Measurements from ENCODE around the gene ABHD17C.
"Not testable (repeated sequence)": the region's sequence is repeated elsewhere in the genome, so short reads cannot be mapped to it uniquely, and the experiment has no call there.

Gene ABHD17C

DNA sequence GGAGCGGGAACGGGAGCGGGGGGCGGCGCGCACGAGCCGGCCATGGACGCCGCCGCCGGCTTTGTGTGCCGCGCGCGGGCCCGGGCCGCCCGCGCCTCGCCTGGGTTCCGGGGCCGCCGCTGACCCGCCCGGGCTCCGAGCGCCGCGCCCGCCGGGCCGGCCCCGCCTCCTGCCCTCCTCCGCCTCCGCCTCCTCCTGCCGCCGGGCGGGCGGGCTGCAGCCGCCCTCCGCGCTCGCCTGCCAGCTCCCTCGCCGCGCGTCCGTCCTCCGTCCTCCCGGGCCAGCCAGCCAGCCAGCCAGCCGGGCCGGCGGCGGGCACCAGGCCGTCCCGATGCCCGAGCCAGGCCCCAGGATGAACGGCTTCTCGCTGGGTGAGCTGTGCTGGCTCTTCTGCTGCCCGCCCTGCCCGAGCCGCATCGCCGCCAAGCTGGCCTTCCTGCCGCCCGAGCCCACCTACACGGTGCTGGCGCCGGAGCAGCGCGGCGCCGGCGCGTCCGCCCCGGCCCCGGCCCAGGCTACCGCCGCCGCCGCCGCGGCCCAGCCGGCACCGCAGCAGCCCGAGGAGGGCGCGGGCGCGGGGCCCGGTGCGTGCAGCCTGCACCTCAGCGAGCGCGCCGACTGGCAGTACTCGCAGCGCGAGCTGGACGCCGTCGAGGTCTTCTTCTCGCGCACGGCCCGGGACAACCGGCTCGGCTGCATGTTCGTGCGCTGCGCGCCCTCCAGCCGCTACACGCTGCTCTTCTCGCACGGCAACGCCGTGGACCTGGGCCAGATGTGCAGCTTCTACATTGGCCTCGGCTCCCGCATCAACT, at the start of gene ABHD17C:
TSS of gene ABHD17C (plus strand) at position 212 of the 812 bp plus-strand sequence. CDS start at position 332, 120 bp downstream.
- DNase-seq (ENCODE audit: low read depth), result peak; percentile 35

DNA sequence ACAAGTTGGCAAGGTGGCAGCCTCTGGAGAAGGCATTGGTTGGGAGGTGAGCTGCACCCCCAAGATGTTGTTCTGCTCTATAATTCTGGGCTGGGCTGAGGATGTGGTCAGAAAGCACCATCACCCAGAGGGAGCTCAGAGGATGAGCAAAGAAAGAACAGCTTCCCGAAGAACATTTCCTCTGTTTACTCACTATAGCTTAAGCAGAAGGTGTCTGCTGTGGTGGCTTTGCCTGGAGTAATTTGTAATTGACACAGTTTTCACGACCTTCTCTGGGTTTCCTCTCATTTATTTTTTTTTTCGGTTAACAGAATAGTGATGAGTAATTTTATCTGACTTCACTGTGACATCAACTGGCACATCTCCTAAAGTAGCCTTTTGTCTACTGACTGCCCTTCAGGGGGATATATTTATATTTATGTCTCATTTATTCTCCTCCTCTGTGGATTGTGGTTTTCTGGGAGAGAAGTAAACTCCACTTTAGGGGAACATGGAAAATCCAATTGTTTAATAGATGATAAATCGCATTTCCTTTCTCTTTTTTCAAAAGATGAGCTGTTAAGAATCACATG, 49.5 kb upstream of the ABHD17C start:
- DNase-seq (ENCODE audit: low read depth), result no peak

DNA sequence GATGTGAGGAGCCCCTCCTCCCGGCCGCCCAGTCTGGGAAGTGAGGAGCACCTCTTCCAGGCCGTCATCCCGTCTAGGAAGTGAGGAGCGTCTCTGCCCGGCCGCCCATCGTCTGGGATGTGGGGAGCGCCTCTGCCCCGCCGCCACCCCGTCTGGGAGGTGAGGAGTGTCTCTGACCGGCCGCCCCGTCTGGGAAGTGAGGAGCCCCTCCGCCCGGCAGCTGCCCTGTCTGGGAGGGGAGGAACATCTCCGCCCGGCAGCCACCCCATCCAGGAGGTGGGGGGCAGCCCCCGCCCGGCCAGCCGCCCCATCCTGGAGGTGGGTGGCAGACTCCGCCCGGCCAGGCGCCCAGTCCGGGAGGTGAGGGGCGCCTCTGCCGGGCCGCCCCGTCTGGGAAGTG, 47.7 kb upstream of the ABHD17C start:
- DNase-seq (ENCODE audit: low read depth), result not testable (repeated sequence)

DNA sequence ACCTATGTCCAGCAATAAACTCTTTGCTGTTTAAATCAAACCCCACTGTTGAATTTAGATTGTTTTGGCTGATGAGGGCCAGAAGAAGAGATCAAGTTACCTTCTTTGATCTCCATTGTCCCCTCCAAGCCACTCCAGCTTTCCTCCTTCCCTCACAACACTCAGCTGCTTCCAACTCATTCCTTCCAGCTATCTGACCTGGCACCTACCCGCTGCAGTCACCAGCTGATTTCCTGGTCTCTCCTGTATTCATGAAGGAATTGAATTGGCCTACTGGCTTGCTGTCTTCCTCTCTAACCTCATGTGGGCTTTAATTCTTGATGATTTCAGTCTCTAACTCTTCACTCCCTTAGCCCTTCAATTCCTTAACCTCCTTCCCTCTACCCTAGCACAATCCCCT, 40.8 kb upstream of the ABHD17C start:
- no peak for DNase-seq (ENCODE audit: low read depth)

DNA sequence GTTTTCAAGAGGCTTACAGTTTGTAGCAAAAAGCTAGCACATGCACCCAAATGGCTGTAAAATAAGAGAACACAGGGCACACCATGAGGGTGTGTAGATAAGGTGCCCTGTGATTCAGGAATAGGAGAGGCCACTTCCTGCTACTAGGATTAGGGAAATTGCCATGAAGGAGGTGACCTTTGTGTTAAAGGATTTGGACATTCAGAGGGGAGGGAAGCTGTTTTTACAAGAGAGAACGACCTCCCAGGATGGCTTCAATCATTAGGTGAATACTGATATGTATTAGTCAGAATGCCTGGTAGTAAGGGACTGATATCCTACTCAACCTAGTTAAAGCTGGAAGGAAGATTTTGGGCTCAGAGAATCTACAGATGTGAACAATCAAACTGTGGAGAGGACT, 35.7 kb upstream of the ABHD17C start:
- DNase-seq (ENCODE audit: low read depth), result no peak

DNA sequence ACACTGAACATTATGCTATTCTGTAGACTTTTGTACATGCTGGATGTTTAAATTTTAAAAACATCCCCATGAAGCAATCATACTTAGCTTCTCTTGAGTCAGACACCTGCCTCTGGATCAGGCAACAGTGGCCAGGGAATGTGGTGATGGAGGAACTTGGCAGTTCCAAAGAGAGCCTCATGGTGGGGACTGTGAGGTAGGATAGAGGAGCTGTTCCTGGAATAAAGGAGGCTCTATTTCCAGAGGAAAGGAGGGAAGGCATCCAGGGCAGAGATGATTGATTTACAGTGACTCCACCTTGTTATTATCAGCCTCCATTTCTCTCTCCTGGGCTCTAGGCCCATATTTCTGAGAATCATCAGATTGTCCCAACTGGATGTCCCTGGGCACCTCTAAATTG, 35.0 kb upstream of the ABHD17C start:
- no peak for DNase-seq (ENCODE audit: low read depth)

DNA sequence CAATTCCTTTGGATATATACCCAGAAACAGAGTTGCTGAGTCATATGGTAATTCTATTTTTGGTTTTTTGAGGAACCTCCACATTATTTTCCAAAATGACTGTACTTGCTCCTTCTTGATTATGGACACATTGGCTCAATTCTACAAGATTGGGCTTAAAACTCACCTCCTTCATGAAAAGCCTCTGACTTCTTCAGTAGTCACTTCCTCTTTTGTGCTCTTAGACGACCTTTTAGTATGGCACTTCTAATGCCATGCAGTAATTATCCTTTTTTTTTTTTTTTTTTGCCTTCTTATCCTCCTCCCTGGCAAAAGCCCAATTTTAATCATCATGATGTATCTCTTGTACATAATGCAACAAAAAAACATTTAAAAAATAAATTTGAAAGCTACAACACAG, 33.0 kb upstream of the ABHD17C start:
- no peak for DNase-seq (ENCODE audit: low read depth)

DNA sequence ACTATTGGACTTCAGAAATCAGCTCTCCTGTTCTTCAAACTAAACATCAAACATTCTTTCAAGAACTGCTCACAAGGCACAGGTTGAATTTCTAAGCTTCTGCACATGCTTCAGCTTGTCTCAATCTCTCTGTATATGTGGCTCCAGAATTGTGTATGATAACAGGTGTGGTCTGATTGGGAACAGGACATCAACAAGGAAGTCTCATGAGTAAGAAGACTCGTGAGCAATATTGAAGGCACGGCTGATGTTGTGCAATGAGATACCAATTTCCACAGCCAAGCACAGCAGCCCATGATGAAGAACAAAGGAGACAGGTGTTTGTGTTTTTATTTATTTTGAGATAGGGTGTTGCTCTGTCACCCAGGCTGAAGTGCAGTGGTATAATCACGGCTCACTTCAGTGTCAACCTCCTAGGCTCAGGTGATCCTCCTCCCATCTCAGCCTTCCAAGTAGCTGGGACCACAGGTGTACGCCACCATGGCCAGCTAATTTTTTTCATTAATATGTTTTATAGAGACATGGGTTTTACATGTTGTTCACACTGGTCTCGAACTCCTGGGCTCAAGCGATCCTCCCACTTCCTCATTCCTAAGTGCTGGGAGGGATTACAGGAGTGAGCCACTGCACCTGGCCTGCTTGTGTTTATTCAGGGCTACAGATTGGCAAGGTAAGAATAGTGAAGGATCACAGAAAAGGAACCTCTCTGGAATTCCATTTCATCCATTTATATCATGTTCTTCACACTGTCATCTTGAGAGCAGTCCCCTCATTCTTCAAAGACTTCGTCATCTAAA, 32.2 kb upstream of the ABHD17C start:
- no peak for DNase-seq (ENCODE audit: low read depth)

DNA sequence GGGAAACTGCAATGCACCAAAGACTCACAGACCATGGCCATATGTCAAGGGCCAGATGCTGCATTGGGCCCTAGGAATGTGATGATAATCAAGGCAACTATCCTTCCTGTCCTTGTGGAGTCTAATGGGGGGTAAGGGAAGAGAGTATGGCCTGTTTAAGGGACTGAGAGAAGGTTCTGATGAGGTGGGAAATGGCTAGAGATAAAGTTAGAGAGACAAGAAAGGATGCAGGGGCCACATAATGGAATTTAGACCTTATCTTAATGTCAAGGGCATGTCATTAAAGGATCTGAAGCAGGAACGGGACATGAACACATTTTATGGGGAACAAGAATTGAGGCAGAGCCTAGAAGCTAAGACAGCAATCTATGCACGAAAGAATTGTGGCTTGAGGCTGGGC, 30.0 kb upstream of the ABHD17C start:
- DNase-seq (ENCODE audit: low read depth), result no peak

DNA sequence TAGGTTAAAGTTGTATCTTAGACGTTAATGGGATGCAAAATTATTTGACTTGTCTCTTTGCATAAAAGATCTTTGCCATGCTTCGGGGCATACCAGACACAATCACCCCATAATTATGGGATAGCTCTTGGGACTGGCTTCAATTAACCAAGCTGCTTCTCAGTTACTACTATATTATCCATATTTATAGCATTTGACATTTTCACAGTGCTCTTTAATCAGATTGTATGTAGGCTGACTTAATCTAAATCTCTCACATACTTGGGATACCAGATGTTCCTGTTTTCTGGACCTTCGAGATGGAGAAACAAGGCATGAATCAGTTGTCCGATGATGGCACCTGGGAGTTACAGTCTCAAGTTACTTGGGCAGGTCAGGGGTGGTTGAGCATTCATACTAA, 27.2 kb upstream of the ABHD17C start:
- DNase-seq (ENCODE audit: low read depth), result no peak

DNA sequence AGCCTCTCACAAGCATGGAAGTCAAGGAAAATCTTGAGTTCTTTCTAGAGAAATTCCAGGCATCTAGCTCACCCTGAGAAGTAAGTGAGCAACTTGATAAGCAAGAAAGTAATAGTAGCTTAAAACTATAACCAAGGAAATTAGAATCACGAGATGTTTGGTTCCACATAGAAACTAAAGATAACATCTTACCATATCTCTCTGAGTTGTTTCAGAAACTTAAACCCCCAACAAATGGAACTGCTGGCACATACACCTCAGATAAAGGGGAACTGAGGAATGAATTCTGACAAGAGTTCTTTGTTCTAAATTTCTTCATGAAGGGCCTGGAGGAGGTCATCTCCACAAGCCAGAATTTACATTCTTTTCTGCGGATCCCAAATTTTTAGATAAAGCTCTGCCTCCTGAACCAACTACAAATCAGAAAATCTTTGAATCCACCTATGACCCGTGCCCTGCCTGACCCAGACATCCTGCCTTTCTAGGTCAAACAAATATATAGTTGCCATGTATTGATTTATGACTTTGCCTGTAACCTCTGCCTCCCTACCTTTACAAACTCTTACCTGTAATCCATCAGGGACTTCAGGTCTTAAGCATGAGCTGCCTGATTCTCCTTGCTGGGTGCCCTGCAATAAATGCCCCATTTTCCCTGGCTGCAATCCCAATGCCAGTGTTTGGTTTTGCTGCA, 26.4 kb upstream of the ABHD17C start:
- no peak for DNase-seq (ENCODE audit: low read depth)

DNA sequence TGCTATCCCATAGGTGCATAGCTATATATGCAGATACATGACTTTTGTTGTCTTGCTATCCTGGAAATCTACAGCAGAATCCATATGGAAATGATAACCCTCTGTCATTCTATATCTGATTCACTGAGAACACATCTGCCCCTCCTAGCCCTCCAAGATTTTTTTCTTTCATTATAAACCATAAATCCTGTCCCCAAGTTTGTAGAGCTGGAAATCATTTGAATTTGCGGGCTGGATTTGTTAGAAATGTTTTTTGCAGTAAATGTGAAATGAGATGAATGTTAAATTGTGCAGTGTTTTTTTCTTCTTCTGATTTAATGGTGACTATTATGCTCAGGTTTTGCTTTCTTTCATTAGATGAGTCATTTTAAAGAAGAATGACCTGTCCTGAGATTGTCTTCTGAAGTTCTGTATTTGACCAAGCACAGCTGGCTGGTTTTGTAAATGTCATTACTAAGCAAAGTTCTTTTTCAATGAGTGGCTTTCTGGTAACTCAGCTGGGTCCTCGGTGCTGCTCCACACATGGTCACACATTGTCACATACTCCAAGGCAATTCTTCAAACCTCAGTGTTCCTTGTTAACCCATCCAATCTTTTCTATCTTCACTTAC, 25.3 kb upstream of the ABHD17C start:
- DNase-seq (ENCODE audit: low read depth), result no peak

DNA sequence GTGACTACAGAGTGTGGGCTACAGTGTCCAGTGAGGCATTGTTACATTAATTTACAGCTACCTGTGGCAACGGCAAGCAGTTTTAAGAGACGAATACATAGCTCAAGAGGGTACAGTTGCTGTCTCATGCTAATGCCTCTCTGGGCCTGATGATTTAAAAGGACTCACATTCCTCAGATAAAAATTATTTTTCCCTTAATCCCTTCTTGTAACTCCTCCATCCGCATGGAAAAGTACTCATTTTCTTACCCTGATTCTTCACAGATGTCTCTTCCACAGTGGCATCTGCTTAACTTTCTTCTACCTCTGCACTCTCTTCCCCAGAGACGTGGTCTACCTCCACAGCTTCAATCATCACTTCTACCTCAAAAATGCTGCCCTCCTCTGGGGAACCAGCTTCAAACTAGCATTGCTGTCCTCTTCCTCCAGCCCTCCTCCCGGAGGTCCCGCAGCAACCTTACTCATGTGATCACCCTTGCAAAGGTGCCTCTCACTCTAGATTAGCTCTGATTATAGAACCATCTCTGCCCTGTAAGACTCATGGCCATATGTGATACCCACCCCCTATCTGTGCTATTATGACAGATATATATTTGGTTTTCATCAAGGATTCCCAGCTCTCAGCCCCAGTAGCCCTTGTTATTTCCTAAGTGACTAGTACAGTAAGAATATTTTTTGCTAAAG, 21.4 kb upstream of the ABHD17C start:
- no peak for DNase-seq (ENCODE audit: low read depth)

DNA sequence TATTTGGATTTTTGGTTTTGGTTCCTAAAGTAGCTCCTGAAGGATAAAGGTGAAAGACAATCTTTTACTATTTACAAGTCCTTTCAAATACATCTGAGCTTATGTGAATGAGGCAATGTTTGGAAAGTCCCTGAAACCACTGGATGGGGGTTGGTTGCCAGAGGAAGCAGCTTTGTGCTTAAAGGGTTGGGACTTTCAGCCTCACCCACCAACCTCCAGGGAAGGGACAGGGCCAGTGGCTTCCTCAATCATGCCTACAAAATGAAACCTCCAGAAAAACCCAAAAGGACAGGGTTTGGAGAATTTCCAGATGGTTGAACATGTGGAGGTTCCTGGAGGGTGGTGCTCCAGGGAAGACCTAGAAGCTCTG, 20.9 kb upstream of the ABHD17C start:
- no peak for DNase-seq (ENCODE audit: low read depth)

DNA sequence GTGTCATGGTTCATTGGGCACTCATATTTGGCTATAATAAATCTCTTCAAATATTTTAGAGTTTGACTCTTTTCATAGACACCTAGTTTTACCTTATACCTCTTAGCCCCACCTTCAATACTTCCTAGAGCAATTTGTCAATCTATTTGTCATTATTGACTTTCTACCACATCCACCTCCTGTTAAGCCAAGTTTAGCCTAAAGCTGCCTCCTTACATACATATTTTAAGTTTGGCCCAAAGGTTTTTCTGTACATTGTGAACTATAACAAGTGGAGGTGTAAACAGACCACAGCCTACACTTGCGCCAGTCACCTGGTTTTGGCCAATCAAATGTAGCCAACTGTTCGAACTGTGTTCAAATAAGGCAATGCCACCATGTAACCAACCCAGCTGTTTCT, 18.1 kb upstream of the ABHD17C start:
- no peak for DNase-seq (ENCODE audit: low read depth)

DNA sequence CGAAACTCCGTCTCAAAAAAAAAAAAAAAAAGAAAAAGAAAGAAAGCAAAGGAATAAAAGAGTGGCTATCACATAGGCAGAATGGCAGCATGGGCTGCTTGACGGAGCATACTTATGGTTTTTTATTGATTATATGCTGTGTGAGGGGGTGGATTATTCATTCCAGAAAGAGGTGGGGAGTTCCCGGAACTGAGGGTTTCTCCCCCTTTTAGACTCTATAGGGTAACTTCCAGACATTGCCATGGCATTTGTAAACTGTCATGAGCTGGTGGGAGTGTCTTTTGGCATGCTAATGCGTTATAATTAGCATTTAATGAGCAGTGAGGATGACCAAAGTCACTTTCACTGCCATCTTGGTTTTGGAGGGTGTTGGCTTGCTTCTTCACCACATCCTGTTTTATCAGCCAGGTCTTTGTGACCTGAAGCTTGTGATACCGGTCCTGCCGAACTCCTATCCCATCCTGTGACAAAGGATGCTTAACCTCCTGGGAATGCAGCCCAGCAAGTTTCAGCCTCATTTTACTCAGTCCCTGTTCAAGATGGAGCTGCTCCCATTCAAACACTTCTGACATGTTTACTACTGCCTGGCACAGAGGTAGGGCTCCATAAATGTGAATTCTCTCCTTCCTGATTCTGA, 15.8 kb upstream of the ABHD17C start:
- no peak for DNase-seq (ENCODE audit: low read depth)

DNA sequence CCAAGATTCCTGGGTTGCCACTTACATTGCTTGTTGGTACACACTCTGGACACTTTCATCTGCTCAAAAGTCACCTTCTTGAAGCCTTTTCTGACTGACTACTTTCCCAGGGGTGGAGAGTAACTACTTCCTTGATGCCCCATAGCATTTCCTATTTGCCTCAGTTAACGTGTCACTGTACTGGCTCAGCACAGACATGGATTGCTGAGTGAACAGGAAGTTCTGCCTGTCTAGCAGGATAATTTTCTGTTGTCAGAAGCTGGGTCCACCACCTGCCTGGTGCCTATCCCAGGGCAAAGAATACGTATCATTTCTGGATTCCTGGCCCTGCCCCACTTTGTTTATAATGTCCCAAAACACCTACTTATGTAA, 15.3 kb upstream of the ABHD17C start:
- no peak for DNase-seq (ENCODE audit: low read depth)

DNA sequence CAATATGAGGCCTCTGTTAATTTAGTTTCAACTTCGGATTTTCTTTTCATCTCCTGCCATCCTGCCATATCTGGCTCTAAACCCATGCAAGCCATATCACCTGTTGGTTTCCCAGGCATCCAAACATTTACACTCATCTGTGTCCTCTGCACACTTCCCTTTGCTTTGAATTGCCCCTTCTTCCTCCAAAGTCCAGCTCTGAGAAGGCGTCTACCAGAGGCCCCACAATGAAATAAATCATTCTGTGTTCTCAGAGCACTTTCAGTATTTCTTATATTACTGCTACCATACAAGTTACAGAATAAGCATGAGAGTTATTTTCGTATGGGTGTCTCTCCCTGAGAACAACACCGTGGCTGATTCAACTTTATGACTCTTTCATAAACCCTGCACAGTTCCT, 12.9 kb upstream of the ABHD17C start:
- no peak for DNase-seq (ENCODE audit: low read depth)

DNA sequence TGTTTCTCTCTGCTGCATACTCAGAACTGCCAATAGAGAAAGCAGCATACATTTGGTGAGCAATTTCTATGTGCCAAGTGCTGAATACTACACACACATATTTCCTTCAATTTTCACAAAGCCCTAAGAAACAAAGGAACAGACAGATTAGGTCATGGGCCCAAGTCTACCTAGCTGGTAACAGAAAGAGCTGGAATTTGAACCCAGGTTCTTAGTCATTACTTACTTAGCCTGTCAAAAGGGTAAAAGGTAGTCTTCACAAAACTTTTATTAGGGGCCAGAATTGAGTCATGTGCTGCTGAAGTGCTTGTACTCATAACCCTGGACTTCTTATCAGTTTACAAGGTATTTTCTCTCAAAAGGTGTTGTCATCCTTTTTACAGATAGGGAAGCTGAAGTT, 10.4 kb upstream of the ABHD17C start:
- DNase-seq (ENCODE audit: low read depth), result no peak

DNA sequence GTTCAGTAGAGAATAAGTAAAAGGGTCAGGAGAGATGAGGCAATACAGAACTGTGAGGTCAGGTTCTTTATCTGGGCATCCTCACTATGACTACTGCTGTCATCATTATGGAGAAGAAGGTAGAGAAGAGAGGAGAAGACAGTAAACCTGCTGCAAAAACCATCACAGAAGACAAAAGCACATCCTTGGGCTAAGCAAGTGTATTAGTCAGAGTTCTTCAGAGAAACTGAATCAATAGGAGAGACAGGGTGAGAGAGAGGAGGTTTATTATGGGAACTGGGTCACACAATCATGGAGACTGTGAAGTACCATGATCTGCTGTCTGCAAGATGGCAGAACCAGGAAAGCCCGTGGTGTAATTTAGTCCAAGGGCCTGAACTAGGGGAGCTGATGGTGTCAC, 9.5 kb upstream of the ABHD17C start:
- no peak for DNase-seq (ENCODE audit: low read depth)

DNA sequence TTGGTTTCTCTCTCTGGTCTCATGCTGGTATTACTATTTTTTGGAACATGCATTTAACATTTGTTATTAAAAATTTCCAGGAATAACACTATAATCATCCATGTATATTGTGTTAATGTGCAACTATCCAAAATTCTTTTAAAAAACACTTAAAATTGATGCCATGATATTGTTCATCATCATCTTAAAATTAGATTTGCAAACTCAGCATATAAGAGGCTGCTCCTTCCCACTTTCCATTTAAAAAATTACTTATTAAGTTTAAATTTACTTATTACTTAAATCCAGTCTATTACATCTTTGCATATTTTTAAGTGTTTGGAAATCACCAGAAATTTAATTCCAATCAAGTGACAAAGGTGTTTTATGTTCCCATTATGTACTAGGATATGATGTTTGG, 5.8 kb upstream of the ABHD17C start:
- no peak for DNase-seq (ENCODE audit: low read depth)

Measured in stimulated activated CD8-positive, alpha-beta memory T cell treated with anti-CD3 and anti-CD28 coated beads, Interleukin-4, amount 100 ng/mL, for 24 hours (primary cell).